Keratinocyte (primary cell): Measurements from ENCODE around the gene IFFO2. TPM values are rescaled to one million over a fixed set of nuclear protein-coding genes. Genes with fewer than 3 reads are reported as not detected.

ENCODE experiments used
- DNase-seq: peaks from one replicate; pipeline ENCODE4 v3.0.0-alpha.2; 2011; ENCODE audit warnings: low read depth, missing footprints, low spot score
- FAIRE-seq: peaks from 2 replicates; lab custom pipeline; 2011; peaks lifted over from hg19 to GRCh38; lab: Jason Lieb, UNC
- H2AFZ ChIP-seq: 2 replicates; pipeline ENCODE4 v1.6.0; 2012; ENCODE audit warnings: low read length, control low read depth, inconsistent platforms; ENCODE audit not compliant: control insufficient read depth
- H3K27ac ChIP-seq: 2 replicates; pipeline ENCODE4 v1.5.1; 2011; ENCODE audit warnings: low read length; ENCODE audit not compliant: control insufficient read depth, insufficient read depth
- H3K27me3 ChIP-seq: 3 replicates; pipeline ENCODE4 v1.6.0; 2011; ENCODE audit warnings: low read length; ENCODE audit not compliant: control insufficient read depth, insufficient read depth; ENCODE audit errors: extremely low read depth
- H3K36me3 ChIP-seq, 2 experiments: 2 replicates in 1 of 2; 3 replicates in 1 of 2; pipeline ENCODE4 v1.5.1; 2011; ENCODE audit warnings: low read length in 2 of 2, mild to moderate bottlenecking in 1 of 2; ENCODE audit not compliant: control insufficient read depth in 2 of 2, insufficient read depth in 2 of 2; ENCODE audit errors: extremely low read depth in 1 of 2
- H3K4me1 ChIP-seq: 3 replicates; pipeline ENCODE4 v1.5.1; 2011; ENCODE audit warnings: low read length; ENCODE audit not compliant: control insufficient read depth, insufficient read depth; ENCODE audit errors: extremely low read depth
- H3K4me2 ChIP-seq: 3 replicates; pipeline ENCODE4 v1.6.0; 2011; ENCODE audit warnings: low read depth, low read length; ENCODE audit not compliant: control insufficient read depth, insufficient read depth; ENCODE audit errors: extremely low read depth
- H3K4me3 ChIP-seq, 3 experiments: fragments of 200-600 bp in 1 of 3; sonication (generic) in 1 of 3; 2 replicates in 2 of 3; 3 replicates in 1 of 3; pipeline ENCODE4 v1.5.1; 2011 to 2016; ENCODE audit warnings: low read length in 3 of 3, mild to moderate bottlenecking in 3 of 3, control low read depth in 2 of 3, inconsistent platforms in 1 of 3, low read depth in 1 of 3, mixed read lengths in 1 of 3, mixed run types in 1 of 3, moderate library complexity in 1 of 3; ENCODE audit not compliant: control insufficient read depth in 2 of 3, insufficient read depth in 2 of 3; ENCODE audit errors: extremely low read depth in 1 of 3
- H3K79me2 ChIP-seq: 2 replicates; pipeline ENCODE4 v1.6.0; 2012; ENCODE audit warnings: low read length; ENCODE audit not compliant: control insufficient read depth, insufficient read depth
- H3K9ac ChIP-seq: 3 replicates; pipeline ENCODE4 v1.6.0; 2011; ENCODE audit warnings: low read length; ENCODE audit not compliant: control insufficient read depth, insufficient read depth; ENCODE audit errors: extremely low read depth
- H3K9me1 ChIP-seq: 3 replicates; pipeline ENCODE4 v1.6.0; 2011; ENCODE audit warnings: low read length; ENCODE audit not compliant: control insufficient read depth, insufficient read depth; ENCODE audit errors: extremely low read depth
- H3K9me3 ChIP-seq: 2 replicates; pipeline ENCODE4 v1.5.1; 2012; ENCODE audit warnings: low read depth, low read length; ENCODE audit not compliant: control insufficient read depth
- H4K20me1 ChIP-seq: 3 replicates; pipeline ENCODE4 v1.6.0; 2011; ENCODE audit warnings: low read length; ENCODE audit not compliant: control insufficient read depth, insufficient read depth; ENCODE audit errors: extremely low read depth
- EZH2 ChIP-seq: IDR thresholded peaks from one replicate; pipeline ENCODE4 v1.6.1; 2012; ENCODE audit warnings: inconsistent platforms, mild to moderate bottlenecking, low read length, moderate library complexity
- dilution Hi-C: fragments of 300-500 bp; cut with MboI; formaldehyde crosslinking; loops from one replicate; pipeline ENCODE4 v1.7.0; 2020; ENCODE audit warnings: low sequenced_read_pairs; ENCODE audit not compliant: extremely low pct_ligation_motif_present
- polyA plus RNA-seq, 5 experiments: library from polyadenylated mRNA; depleted of rRNA in 3 of 5; stranded (reverse) in 3 of 5; stranded (forward) in 1 of 5; unstranded in 1 of 5; fragments of >200 nt; gene quantifications; 1 replicate in 1 of 5; 2 replicates in 3 of 5; 3 replicates in 1 of 5; pipeline versions ENCODE4 v1.2.1 to v1.2.3, GENCODE V29; 2011 to 2012; ENCODE audit warnings: missing spikeins in 2 of 5, low read depth in 1 of 5, low replicate concordance in 1 of 5
- TF ChIP-seq, protein P1 (sequence below), 3 experiments: IDR thresholded peaks in 1 of 3; conservative IDR thresholded peaks in 1 of 3; optimal IDR thresholded peaks in 1 of 3; 2 replicates in 2 of 3; 3 replicates in 1 of 3; pipeline versions ENCODE3 to v1.5.1; 2011; ENCODE audit warnings: low read length in 3 of 3, mild to moderate bottlenecking in 3 of 3, moderate library complexity in 2 of 3, control low read depth in 1 of 3, inconsistent platforms in 1 of 3; ENCODE audit not compliant: insufficient read depth in 2 of 3; ENCODE audit errors: extremely low read depth in 1 of 3

IFFO2 gene
- polyA plus RNA-seq, 1 donor (not counting 4 experiments of a cell fraction or from before 2014, with no cell fraction given): 57.9 TPM

GRCh38 chr1:18924221-18924691, 32.2 kb downstream of the IFFO2 start:
- H3K4me1 ChIP-seq: peaks cover 74% of the 10 kb centered on the region
- peaks cover 6% of the 10 kb centered on the region for H3K9me1 ChIP-seq
- H3K36me3 ChIP-seq: peaks cover 13 to 23% of the 10 kb centered on the region in 2 experiments
- TF ChIP-seq, protein P1, sequence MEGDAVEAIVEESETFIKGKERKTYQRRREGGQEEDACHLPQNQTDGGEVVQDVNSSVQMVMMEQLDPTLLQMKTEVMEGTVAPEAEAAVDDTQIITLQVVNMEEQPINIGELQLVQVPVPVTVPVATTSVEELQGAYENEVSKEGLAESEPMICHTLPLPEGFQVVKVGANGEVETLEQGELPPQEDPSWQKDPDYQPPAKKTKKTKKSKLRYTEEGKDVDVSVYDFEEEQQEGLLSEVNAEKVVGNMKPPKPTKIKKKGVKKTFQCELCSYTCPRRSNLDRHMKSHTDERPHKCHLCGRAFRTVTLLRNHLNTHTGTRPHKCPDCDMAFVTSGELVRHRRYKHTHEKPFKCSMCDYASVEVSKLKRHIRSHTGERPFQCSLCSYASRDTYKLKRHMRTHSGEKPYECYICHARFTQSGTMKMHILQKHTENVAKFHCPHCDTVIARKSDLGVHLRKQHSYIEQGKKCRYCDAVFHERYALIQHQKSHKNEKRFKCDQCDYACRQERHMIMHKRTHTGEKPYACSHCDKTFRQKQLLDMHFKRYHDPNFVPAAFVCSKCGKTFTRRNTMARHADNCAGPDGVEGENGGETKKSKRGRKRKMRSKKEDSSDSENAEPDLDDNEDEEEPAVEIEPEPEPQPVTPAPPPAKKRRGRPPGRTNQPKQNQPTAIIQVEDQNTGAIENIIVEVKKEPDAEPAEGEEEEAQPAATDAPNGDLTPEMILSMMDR (optimal IDR thresholded peaks at IDR 0.05 in 1 of 3, IDR thresholded peaks at IDR 0.05 in 1 of 3, conservative IDR thresholded peaks at IDR 0.05 in 1 of 3; ENCODE audit: extremely low read depth in 1 of 3, insufficient read depth in 2 of 3, low read length in 3 of 3): no peak
- no peak for TF ChIP-seq EZH2
- DNase-seq (no peak), FAIRE-seq (peak; percentile 34)
- H3K79me2 ChIP-seq: peaks cover 82% of the 10 kb centered on the region
- H3K9ac ChIP-seq: peak overlapping the region; percentile 61
- no peaks in the 10 kb centered on the region for H3K27me3 ChIP-seq
- no peak overlapping the region for H2AFZ ChIP-seq
- peaks cover 7% of the 10 kb centered on the region for H4K20me1 ChIP-seq
- H3K27ac ChIP-seq: peak overlapping the region; percentile 66
- dilution Hi-C loops: no loop called here
- H3K4me2 ChIP-seq: peak overlapping the region; percentile 66
- no peaks in the 10 kb centered on the region for H3K9me3 ChIP-seq
- H3K4me3 ChIP-seq: peak overlapping the region in 1 of 3 experiments; percentile 12

DNA sequence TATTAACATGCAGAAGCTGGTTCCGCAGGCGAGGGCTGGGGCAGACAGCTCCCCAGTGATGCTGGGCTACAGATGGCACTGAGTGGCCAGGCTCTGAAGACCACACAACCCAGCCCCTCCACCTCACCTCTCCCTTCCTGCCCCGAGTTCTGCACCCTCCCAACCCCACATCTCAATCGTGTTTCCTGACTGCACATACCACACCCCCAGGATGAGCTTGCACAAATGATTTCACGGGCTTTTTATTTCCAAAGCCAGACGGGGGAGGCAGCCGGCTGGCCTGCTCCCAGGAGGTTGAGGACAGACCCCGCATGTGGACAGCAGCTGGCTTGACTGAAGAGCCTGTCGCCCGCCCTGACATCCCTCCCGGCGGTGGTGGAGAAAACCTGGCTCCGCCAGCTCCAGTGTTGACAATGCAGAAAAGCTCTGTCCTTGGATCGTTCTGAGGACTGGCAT, 32.7 kb downstream of the IFFO2 start:
- Histone ChIP-seq H3K79me2 (peaks cover 82% of the 10 kb centered on the region), H3K9me1 (peaks cover 6% of the 10 kb centered on the region), H3K4me3 (peak overlapping the region in 2 of 3 experiments; percentile 12 to 20), H2AFZ (no peak overlapping the region), H3K27ac (peak overlapping the region; percentile 66), H3K9me3 (no peaks in the 10 kb centered on the region), H3K27me3 (no peaks in the 10 kb centered on the region), H3K4me2 (peak overlapping the region; percentile 66), H3K9ac (peak overlapping the region; percentile 61), H3K4me1 (peaks cover 69% of the 10 kb centered on the region), H4K20me1 (peaks cover 7% of the 10 kb centered on the region), H3K36me3 (peaks cover 17 to 24% of the 10 kb centered on the region in 2 experiments)
- TF ChIP-seq EZH2: no peak
- TF ChIP-seq, protein P1 (optimal IDR thresholded peaks at IDR 0.05 in 1 of 3, IDR thresholded peaks at IDR 0.05 in 1 of 3, conservative IDR thresholded peaks at IDR 0.05 in 1 of 3; ENCODE audit: extremely low read depth in 1 of 3, insufficient read depth in 2 of 3, low read length in 3 of 3): no peak
- no peak for DNase-seq
- dilution Hi-C loops: no loop called here
- no peak for FAIRE-seq
